Loucy (cell line): Measurements from ENCODE around the gene SELENOI.

ENCODE experiments used
- H2AFZ ChIP-seq: fragments of 200-600 bp; sonication (generic); 2 replicates; pipeline ENCODE4 v1.6.0; 2016; ENCODE audit warnings: antibody characterized with exemption, mild to moderate bottlenecking, low read length, moderate library complexity
- H3F3A ChIP-seq: fragments of 200-600 bp; 2 replicates; pipeline ENCODE4 v1.6.0; 2016; ENCODE audit warnings: antibody characterized with exemption, low read depth, mild to moderate bottlenecking
- H3K27me3 ChIP-seq: fragments of 200-600 bp; sonication (generic); 2 replicates; pipeline ENCODE4 v1.6.1; 2014; ENCODE audit warnings: low read length, mild to moderate bottlenecking; ENCODE audit not compliant: insufficient read depth, poor library complexity, severe bottlenecking
- H3K36me3 ChIP-seq: fragments of 200-600 bp; sonication (generic); 2 replicates; pipeline ENCODE4 v1.6.1; 2016; ENCODE audit warnings: low read length; ENCODE audit not compliant: insufficient read depth
- H3K4me1 ChIP-seq: fragments of 200-600 bp; sonication (generic); 2 replicates; pipeline ENCODE4 v1.5.1; 2014; ENCODE audit warnings: low read length, mild to moderate bottlenecking; ENCODE audit not compliant: insufficient read depth, poor library complexity, severe bottlenecking
- H3K4me2 ChIP-seq: fragments of 200-600 bp; sonication (generic); 2 replicates; pipeline ENCODE4 v1.6.0; 2014; ENCODE audit warnings: antibody characterized with exemption, low read length, low read depth, mild to moderate bottlenecking; ENCODE audit not compliant: poor library complexity, severe bottlenecking
- H3K4me3 ChIP-seq: fragments of 200-600 bp; sonication (generic); 2 replicates; pipeline ENCODE4 v1.5.1; 2014; ENCODE audit warnings: low read length, mild to moderate bottlenecking, mixed read lengths; ENCODE audit not compliant: poor library complexity, severe bottlenecking
- H3K79me2 ChIP-seq: fragments of 200-600 bp; sonication (generic); 2 replicates; pipeline ENCODE4 v1.6.1; 2014; ENCODE audit warnings: low read length; ENCODE audit not compliant: insufficient read depth
- H3K9ac ChIP-seq: fragments of 200-600 bp; sonication (generic); 2 replicates; pipeline ENCODE4 v1.6.0; 2014; ENCODE audit warnings: mild to moderate bottlenecking, low read depth, low read length, moderate library complexity; ENCODE audit not compliant: poor library complexity, severe bottlenecking
- H3K9me2 ChIP-seq: fragments of 200-600 bp; sonication (generic); replicated peaks from 2 replicates; pipeline ENCODE4 v1.6.1; 2016; ENCODE audit warnings: low read depth, low read length, mixed read lengths
- H3K9me3 ChIP-seq: fragments of 200-600 bp; sonication (generic); 2 replicates; pipeline ENCODE4 v1.6.1; 2014; ENCODE audit warnings: mild to moderate bottlenecking, antibody characterized with exemption, low read length, low read depth; ENCODE audit not compliant: insufficient read depth
- H4K20me1 ChIP-seq: fragments of 200-600 bp; sonication (generic); 2 replicates; pipeline ENCODE4 v1.6.0; 2014; ENCODE audit warnings: antibody characterized with exemption, low read length, mild to moderate bottlenecking; ENCODE audit not compliant: insufficient read depth, poor library complexity, severe bottlenecking
- EZH2phosphoT487 ChIP-seq: fragments of 200-600 bp; IDR thresholded peaks from 2 replicates; pipeline ENCODE4 v1.6.1; 2018; ENCODE audit warnings: antibody characterized with exemption, mild to moderate bottlenecking, moderate library complexity, borderline replicate concordance
- TF ChIP-seq, protein P1 (sequence below): fragments of 200-600 bp; sonication (generic); conservative IDR thresholded peaks from 2 replicates; pipeline ENCODE4 v1.5.1; 2014; ENCODE audit warnings: mild to moderate bottlenecking, antibody characterized with exemption, low read length

The SELENOI gene

DNA sequence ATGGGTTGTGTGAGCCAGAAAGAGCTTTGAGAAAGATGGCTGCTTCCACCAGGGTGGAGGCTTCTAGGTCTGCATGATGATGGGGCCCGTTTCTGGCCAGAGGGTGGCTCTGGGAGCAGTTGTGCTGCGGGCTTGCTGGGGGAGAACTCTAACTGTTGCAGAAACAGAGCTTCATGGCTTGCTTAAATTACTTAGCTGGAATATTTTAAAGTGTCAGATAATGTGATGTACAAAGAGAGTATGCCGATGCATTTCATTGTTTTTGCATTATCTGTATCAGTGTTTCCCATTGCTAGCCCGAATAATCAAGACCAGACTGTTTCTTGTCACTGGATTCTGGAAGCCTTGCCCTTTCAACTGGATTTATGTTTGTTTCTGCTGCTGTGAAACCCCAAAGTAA is 49.5 kb downstream of the SELENOI start:
- Histone ChIP-seq H3K4me2 (no peak overlapping the region), H3K9ac (no peak overlapping the region), H4K20me1 (no peaks in the 10 kb centered on the region), H3K36me3 (peaks cover 16% of the 10 kb centered on the region; the same call in 1 of the 2 replicates), H3K4me1 (peaks cover 8% of the 10 kb centered on the region), H3K9me3 (no peaks in the 10 kb centered on the region), H3K4me3 (no peak overlapping the region), H2AFZ (no peak overlapping the region), H3F3A (no peaks in the 10 kb centered on the region), H3K27me3 (no peaks in the 10 kb centered on the region), H3K79me2 (no peaks in the 10 kb centered on the region), H3K9me2 (no peaks in the 10 kb centered on the region)
- TF ChIP-seq EZH2phosphoT487, result no peak
- TF ChIP-seq, protein P1, sequence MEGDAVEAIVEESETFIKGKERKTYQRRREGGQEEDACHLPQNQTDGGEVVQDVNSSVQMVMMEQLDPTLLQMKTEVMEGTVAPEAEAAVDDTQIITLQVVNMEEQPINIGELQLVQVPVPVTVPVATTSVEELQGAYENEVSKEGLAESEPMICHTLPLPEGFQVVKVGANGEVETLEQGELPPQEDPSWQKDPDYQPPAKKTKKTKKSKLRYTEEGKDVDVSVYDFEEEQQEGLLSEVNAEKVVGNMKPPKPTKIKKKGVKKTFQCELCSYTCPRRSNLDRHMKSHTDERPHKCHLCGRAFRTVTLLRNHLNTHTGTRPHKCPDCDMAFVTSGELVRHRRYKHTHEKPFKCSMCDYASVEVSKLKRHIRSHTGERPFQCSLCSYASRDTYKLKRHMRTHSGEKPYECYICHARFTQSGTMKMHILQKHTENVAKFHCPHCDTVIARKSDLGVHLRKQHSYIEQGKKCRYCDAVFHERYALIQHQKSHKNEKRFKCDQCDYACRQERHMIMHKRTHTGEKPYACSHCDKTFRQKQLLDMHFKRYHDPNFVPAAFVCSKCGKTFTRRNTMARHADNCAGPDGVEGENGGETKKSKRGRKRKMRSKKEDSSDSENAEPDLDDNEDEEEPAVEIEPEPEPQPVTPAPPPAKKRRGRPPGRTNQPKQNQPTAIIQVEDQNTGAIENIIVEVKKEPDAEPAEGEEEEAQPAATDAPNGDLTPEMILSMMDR, result no peak

DNA sequence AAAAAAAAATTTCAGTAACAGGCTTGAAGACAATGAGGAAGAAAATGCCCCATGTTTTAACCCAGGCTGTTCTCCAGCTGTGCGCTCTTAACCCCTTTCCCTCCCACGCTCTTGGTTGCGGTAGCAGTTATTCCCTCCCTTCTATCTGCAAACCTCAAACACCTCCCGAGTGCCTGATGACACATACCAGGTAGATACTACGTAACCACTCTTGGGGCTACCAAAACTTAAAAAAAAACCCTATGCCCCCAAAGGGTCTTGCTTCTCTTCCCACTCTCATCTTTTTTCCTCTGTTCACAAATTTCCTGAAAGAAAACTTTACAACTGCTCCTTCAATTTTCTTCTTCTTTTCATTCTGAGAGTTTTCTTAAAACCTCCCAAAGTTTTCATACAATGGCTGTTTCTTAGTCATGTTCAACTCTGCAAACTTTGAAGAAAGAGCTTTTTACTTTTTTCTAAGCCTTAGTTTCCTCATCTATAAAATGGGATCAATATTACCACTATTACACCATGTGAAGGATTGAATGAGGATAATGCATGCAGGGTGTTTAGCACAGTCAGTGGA is 50.9 kb downstream of the SELENOI start:
- no peaks in the 10 kb centered on the region for H3F3A ChIP-seq
- H3K4me3 ChIP-seq, result no peak overlapping the region
- H4K20me1 ChIP-seq, result no peaks in the 10 kb centered on the region
- no peaks in the 10 kb centered on the region for H3K9me3 ChIP-seq
- H3K4me2 ChIP-seq, result no peak overlapping the region
- no peaks in the 10 kb centered on the region for H3K79me2 ChIP-seq
- no peak overlapping the region for H2AFZ ChIP-seq
- no peaks in the 10 kb centered on the region for H3K9me2 ChIP-seq
- H3K4me1 ChIP-seq, result peaks cover 12% of the 10 kb centered on the region
- no peaks in the 10 kb centered on the region for H3K27me3 ChIP-seq
- no peak overlapping the region for H3K9ac ChIP-seq
- no peak for TF ChIP-seq EZH2phosphoT487
- TF ChIP-seq, protein P1, result no peak
- H3K36me3 ChIP-seq, result peaks cover 2% of the 10 kb centered on the region; the same call in 1 of the 2 replicates

GRCh38 chr2:26399771-26400376 is 53.9 kb downstream of the SELENOI start:
- no peak overlapping the region for H3K9ac ChIP-seq
- no peaks in the 10 kb centered on the region for H3K9me3 ChIP-seq
- no peaks in the 10 kb centered on the region for H3K9me2 ChIP-seq
- H2AFZ ChIP-seq, result no peak overlapping the region
- H3K27me3 ChIP-seq, result no peaks in the 10 kb centered on the region
- TF ChIP-seq, protein P1, result no peak
- no peak for TF ChIP-seq EZH2phosphoT487
- H4K20me1 ChIP-seq, result no peaks in the 10 kb centered on the region
- H3K4me3 ChIP-seq, result no peak overlapping the region
- no peaks in the 10 kb centered on the region for H3K36me3 ChIP-seq
- H3K4me1 ChIP-seq, result peaks cover 12% of the 10 kb centered on the region
- H3K4me2 ChIP-seq, result peak overlapping the region; percentile 22
- H3K79me2 ChIP-seq, result no peaks in the 10 kb centered on the region
- H3F3A ChIP-seq, result no peaks in the 10 kb centered on the region
